ENCODE measurements around the gene TRIM22.

- TF ChIP-seq CTCF (conservative IDR thresholded peaks at IDR 0.05 in 1 of 2, IDR thresholded peaks at IDR 0.05 in 1 of 2; ENCODE audit: low read depth in 1 of 2, low read length in 2 of 2) = no peak
- TF ChIP-seq EZH2 (IDR thresholded peaks at IDR 0.05; ENCODE audit: low read length, missing control alignments) = no peak
Observed at GRCh38 chr11:5663511-5663910, 26.1 kb upstream of the TRIM22 start.
